Measurements from ENCODE around the gene PCDH9. TPM values are rescaled to one million over a fixed set of nuclear protein-coding genes. Genes with fewer than 3 reads are reported as not detected.
"Not testable (repeated sequence)": the region's sequence is repeated elsewhere in the genome, so short reads cannot be mapped to it uniquely, and the experiment has no call there.

PCDH9 gene
- total RNA-seq, 1 donor from 2014 or later: 0.09 TPM

GRCh38 chr13:67131393-67131792 is 98.7 kb downstream of the PCDH9 start:
- intact Hi-C loops (cut with micrococcal nuclease): no loop called here

GRCh38 chr13:67130444-67130843 is 99.7 kb downstream of the PCDH9 start:
- intact Hi-C loops (cut with micrococcal nuclease): no loop called here

GRCh38 chr13:67128136-67128535 is 102.0 kb downstream of the PCDH9 start:
- intact Hi-C loops (cut with micrococcal nuclease): no loop called here

GRCh38 chr13:67125681-67126080 is 104.5 kb downstream of the PCDH9 start:
- intact Hi-C loops (cut with micrococcal nuclease): no loop called here

- intact Hi-C loops (cut with micrococcal nuclease): no loop called here
Measured at GRCh38 chr13:67123165-67123564, 107.0 kb downstream of the PCDH9 start.

- intact Hi-C loops (cut with micrococcal nuclease): no loop called here
Measured at GRCh38 chr13:67122251-67122650, 107.9 kb downstream of the PCDH9 start.

- intact Hi-C loops (cut with micrococcal nuclease): no loop called here
Measured at GRCh38 chr13:67120872-67121531, 109.1 kb downstream of the PCDH9 start.

- intact Hi-C loops (cut with micrococcal nuclease): no loop called here
Measured at GRCh38 chr13:67119481-67119894, 110.6 kb downstream of the PCDH9 start.

- intact Hi-C loops (cut with micrococcal nuclease): no loop called here
Measured at GRCh38 chr13:67118277-67118676, 111.9 kb downstream of the PCDH9 start.

- intact Hi-C loops (cut with micrococcal nuclease): no loop called here
Measured at GRCh38 chr13:67117010-67117550, 113.1 kb downstream of the PCDH9 start.

GRCh38 chr13:67107979-67108378 is 122.2 kb downstream of the PCDH9 start:
- intact Hi-C loops (cut with micrococcal nuclease): no loop called here

GRCh38 chr13:67106502-67107057 is 123.6 kb downstream of the PCDH9 start:
- intact Hi-C loops (cut with micrococcal nuclease): no loop called here

GRCh38 chr13:67101730-67102467 is 128.2 kb downstream of the PCDH9 start:
- intact Hi-C loops (cut with micrococcal nuclease): no loop called here

- intact Hi-C loops (cut with micrococcal nuclease): no loop called here
Measured at GRCh38 chr13:67100730-67101129, 129.4 kb downstream of the PCDH9 start.

GRCh38 chr13:67099494-67099893 is 130.6 kb downstream of the PCDH9 start:
- intact Hi-C loops (cut with micrococcal nuclease): no loop called here

GRCh38 chr13:67097892-67098452 is 132.2 kb downstream of the PCDH9 start:
- intact Hi-C loops (cut with micrococcal nuclease): no loop called here

- intact Hi-C loops (cut with micrococcal nuclease): not testable (repeated sequence)
Measured at GRCh38 chr13:67096893-67097292, 133.2 kb downstream of the PCDH9 start.

GRCh38 chr13:67096418-67096817 is 133.7 kb downstream of the PCDH9 start:
- intact Hi-C loops (cut with micrococcal nuclease): no loop called here

- intact Hi-C loops (cut with micrococcal nuclease): no loop called here
Measured at GRCh38 chr13:67095621-67096020, 134.5 kb downstream of the PCDH9 start.

- intact Hi-C loops (cut with micrococcal nuclease): no loop called here
Measured at GRCh38 chr13:67094952-67095351, 135.2 kb downstream of the PCDH9 start.

GRCh38 chr13:67094078-67094477 is 136.1 kb downstream of the PCDH9 start:
- intact Hi-C loops (cut with micrococcal nuclease): no loop called here

GRCh38 chr13:67091603-67092002 is 138.5 kb downstream of the PCDH9 start:
- intact Hi-C loops (cut with micrococcal nuclease): no loop called here
